Activated T-helper 1 cell treated with anti-CD3 and anti-CD28 coated beads, Interleukin-12 subunit alpha, Interleukin-12 subunit beta, Interleukin-2, Interleukin-4 antibody, amounts not matched to agents 30 ng/mL and 10 ng/mL and 1 ng/mL, durations not matched to agents 14 hours and 24 hours and 36 hours (primary cell): ENCODE data around the gene HOXD8. TPM values are rescaled to one million over a fixed set of nuclear protein-coding genes. Genes with fewer than 3 reads are reported as not detected.

ENCODE experiments used
- DNase-seq: peaks from one replicate; pipeline ENCODE4 v3.0.0; 2021; ENCODE audit warnings: low spot score
- H3K27ac Mint-ChIP-seq: one replicate; pipeline ENCODE4 v1.8.0; 2021; ENCODE audit warnings: mild to moderate bottlenecking, mixed read lengths
- H3K27me3 Mint-ChIP-seq: one replicate; pipeline ENCODE4 v1.8.0; 2022; ENCODE audit warnings: mild to moderate bottlenecking, moderate library complexity, mixed read lengths; ENCODE audit not compliant: insufficient read depth
- H3K36me3 Mint-ChIP-seq: one replicate; pipeline ENCODE4 v1.8.0; 2021; ENCODE audit warnings: low read depth, mixed read lengths
- H3K4me1 Mint-ChIP-seq: one replicate; pipeline ENCODE4 v1.8.0; 2021; ENCODE audit warnings: low read depth, mixed read lengths
- H3K4me3 Mint-ChIP-seq: one replicate; pipeline ENCODE4 v1.8.0; 2021; ENCODE audit warnings: mild to moderate bottlenecking, moderate library complexity, mixed read lengths
- H3K9me3 Mint-ChIP-seq: one replicate; pipeline ENCODE4 v1.8.0; 2021; ENCODE audit warnings: mixed read lengths
- intact Hi-C: fragments of 100-400 bp; cut with micrococcal nuclease; formaldehyde crosslinking; loops from one replicate; pipeline ENCODE4 v1.15.1; 2024
- total RNA-seq: library from RNA; stranded (reverse); gene quantifications from 2 replicates; pipeline ENCODE4 v1.2.3, GENCODE V29; 2022

The HOXD8 gene
- total RNA-seq, 1 donor from 2014 or later = not detected

- H3K4me1 Mint-ChIP-seq = peaks cover 12% of the 10 kb centered on the region
- peaks cover 3% of the 10 kb centered on the region for H3K36me3 Mint-ChIP-seq
- H3K9me3 Mint-ChIP-seq = no peaks in the 10 kb centered on the region
- no peak overlapping the region for H3K4me3 Mint-ChIP-seq
- intact Hi-C loops = no loop called here
- H3K27ac Mint-ChIP-seq = no peak overlapping the region
- peaks cover 88% of the 10 kb centered on the region for H3K27me3 Mint-ChIP-seq
- DNase-seq = no peak
Observed at GRCh38 chr2:176101842-176102241, 27.7 kb upstream of the HOXD8 start.

GRCh38 chr2:176102309-176102866, 27.1 kb upstream of the HOXD8 start:
- Mint-ChIP-seq H3K4me3 (no peak overlapping the region), H3K9me3 (no peaks in the 10 kb centered on the region), H3K4me1 (peaks cover 7% of the 10 kb centered on the region), H3K27me3 (peaks cover 87% of the 10 kb centered on the region), H3K36me3 (peaks cover 3% of the 10 kb centered on the region), H3K27ac (no peak overlapping the region)
- intact Hi-C loops = no loop called here
- no peak for DNase-seq

- peaks cover 3% of the 10 kb centered on the region for H3K36me3 Mint-ChIP-seq
- no peak overlapping the region for H3K4me3 Mint-ChIP-seq
- intact Hi-C loops = no loop called here
- no peak overlapping the region for H3K27ac Mint-ChIP-seq
- H3K27me3 Mint-ChIP-seq = peaks cover 79% of the 10 kb centered on the region
- peaks cover 7% of the 10 kb centered on the region for H3K4me1 Mint-ChIP-seq
- no peaks in the 10 kb centered on the region for H3K9me3 Mint-ChIP-seq
- DNase-seq = no peak
Observed at GRCh38 chr2:176103194-176103593, 26.3 kb upstream of the HOXD8 start.

- Mint-ChIP-seq H3K27ac (no peak overlapping the region), H3K9me3 (no peaks in the 10 kb centered on the region), H3K36me3 (peaks cover 3% of the 10 kb centered on the region), H3K27me3 (peaks cover 77% of the 10 kb centered on the region), H3K4me3 (no peak overlapping the region), H3K4me1 (peaks cover 7% of the 10 kb centered on the region)
- intact Hi-C loops = no loop called here
- DNase-seq = no peak
Observed at GRCh38 chr2:176103742-176104315, 25.7 kb upstream of the HOXD8 start.

GRCh38 chr2:176104316-176105077, 25.0 kb upstream of the HOXD8 start:
- Mint-ChIP-seq H3K27me3 (peaks cover 77% of the 10 kb centered on the region), H3K4me1 (peaks cover 7% of the 10 kb centered on the region), H3K9me3 (no peaks in the 10 kb centered on the region), H3K27ac (no peak overlapping the region), H3K4me3 (no peak overlapping the region), H3K36me3 (peaks cover 3% of the 10 kb centered on the region)
- no peak for DNase-seq
- intact Hi-C loops = no loop called here

- no peak overlapping the region for H3K4me3 Mint-ChIP-seq
- H3K9me3 Mint-ChIP-seq = no peaks in the 10 kb centered on the region
- H3K4me1 Mint-ChIP-seq = peaks cover 7% of the 10 kb centered on the region
- no peak for DNase-seq
- H3K27ac Mint-ChIP-seq = peak overlapping the region; percentile 59
- H3K36me3 Mint-ChIP-seq = peaks cover 3% of the 10 kb centered on the region
- H3K27me3 Mint-ChIP-seq = peaks cover 82% of the 10 kb centered on the region
- intact Hi-C loops = no loop called here
Observed at GRCh38 chr2:176105078-176105729, 24.3 kb upstream of the HOXD8 start.

- Mint-ChIP-seq H3K4me1 (peaks cover 7% of the 10 kb centered on the region), H3K27me3 (peaks cover 79% of the 10 kb centered on the region), H3K27ac (peak overlapping the region; percentile 59), H3K4me3 (no peak overlapping the region), H3K36me3 (peaks cover 3% of the 10 kb centered on the region), H3K9me3 (no peaks in the 10 kb centered on the region)
- DNase-seq = no peak
- intact Hi-C loops = no loop called here
Observed at GRCh38 chr2:176105730-176106580, 23.6 kb upstream of the HOXD8 start.

- peaks cover 7% of the 10 kb centered on the region for H3K4me1 Mint-ChIP-seq
- peak within 1 kb of the TSS; percentile 59 for H3K27ac Mint-ChIP-seq
- peaks cover 3% of the 10 kb centered on the region for H3K36me3 Mint-ChIP-seq
- no peaks in the 10 kb centered on the region for H3K9me3 Mint-ChIP-seq
- no peak for DNase-seq
- peaks cover 79% of the 10 kb centered on the region for H3K27me3 Mint-ChIP-seq
- no peak within 1 kb of the TSS for H3K4me3 Mint-ChIP-seq
- intact Hi-C loops = no loop called here
Observed at GRCh38 chr2:176106581-176107539, 22.6 kb upstream of the HOXD8 start, which contains the start of gene HOXD11. TSS of gene HOXD11 (plus strand) at chr2:176107280. CDS start at chr2:176107356, 76 bp downstream.

GRCh38 chr2:176107731-176108181, 21.7 kb upstream of the HOXD8 start:
- Mint-ChIP-seq H3K4me1 (peaks cover 7% of the 10 kb centered on the region), H3K9me3 (no peaks in the 10 kb centered on the region), H3K36me3 (peaks cover 3% of the 10 kb centered on the region), H3K27ac (no peak overlapping the region), H3K4me3 (no peak overlapping the region), H3K27me3 (peaks cover 78% of the 10 kb centered on the region)
- DNase-seq = no peak
- intact Hi-C loops = no loop called here

GRCh38 chr2:176109192-176109901, 20.2 kb upstream of the HOXD8 start:
- no peaks in the 10 kb centered on the region for H3K9me3 Mint-ChIP-seq
- peak overlapping the region; percentile 73 for H3K27ac Mint-ChIP-seq
- H3K4me3 Mint-ChIP-seq = no peak overlapping the region
- peaks cover 76% of the 10 kb centered on the region for H3K27me3 Mint-ChIP-seq
- intact Hi-C loops = no loop called here
- no peak for DNase-seq
- peaks cover 3% of the 10 kb centered on the region for H3K36me3 Mint-ChIP-seq
- H3K4me1 Mint-ChIP-seq = peaks cover 7% of the 10 kb centered on the region

- intact Hi-C loops = loop anchor here (2.0 to 10.0 kb wide), 3 partner anchors 21 to 55 kb away; no protein-coding TSS in a partner anchor
- no peak for DNase-seq
- Mint-ChIP-seq H3K4me1 (peaks cover 7% of the 10 kb centered on the region), H3K27ac (peak overlapping the region; percentile 73), H3K27me3 (peaks cover 72% of the 10 kb centered on the region), H3K36me3 (peaks cover 3% of the 10 kb centered on the region), H3K4me3 (no peak overlapping the region), H3K9me3 (no peaks in the 10 kb centered on the region)
Observed at GRCh38 chr2:176109946-176110345, 19.6 kb upstream of the HOXD8 start.
